ENCODE results near the gene DUOX1.

- TF ChIP-seq EZH2phosphoT487 (IDR thresholded peaks at IDR 0.05; ENCODE audit: low read depth) (no peak), CTCF (IDR thresholded peaks at IDR 0.05; ENCODE audit: low read depth, low read length) (peak; percentile 99)
Measured at GRCh38 chr15:45118131-45118588, 11.6 kb upstream of the DUOX1 start.
